RWPE2 (cell line): ENCODE data around the gene TRPV4.

Source experiments
- ATAC-seq: fragments of 200-7000 bp; cut with Tn5 transposase; 3 replicates; pipeline ENCODE4 v1.9.1; 2021; ENCODE audit warnings: low read depth
- DNase-seq: peaks from one replicate; pipeline ENCODE4 v3.0.0-alpha.2; 2020; ENCODE audit warnings: low spot score
- H3K27ac ChIP-seq: fragments of 450-650 bp; 2 replicates; pipeline ENCODE4 v1.5.1; 2017; ENCODE audit warnings: mild to moderate bottlenecking; ENCODE audit not compliant: poor library complexity, severe bottlenecking
- H3K27me3 ChIP-seq: fragments of 250-450 bp; sonication (Bioruptor Pico); 2 replicates; pipeline ENCODE4 v1.5.1; 2021; ENCODE audit warnings: mild to moderate bottlenecking, moderate library complexity; ENCODE audit not compliant: insufficient read depth, poor library complexity, severe bottlenecking
- H3K36me3 ChIP-seq: fragments of 250-450 bp; sonication (Bioruptor Pico); 2 replicates; pipeline ENCODE4 v1.5.1; 2020; ENCODE audit warnings: low read depth, mild to moderate bottlenecking, moderate library complexity
- H3K4me1 ChIP-seq: fragments of 250-450 bp; sonication (Bioruptor Pico); 2 replicates; pipeline ENCODE4 v1.5.1; 2021; ENCODE audit warnings: mild to moderate bottlenecking, moderate library complexity; ENCODE audit not compliant: insufficient read depth, poor library complexity, severe bottlenecking
- H3K4me3 ChIP-seq: fragments of 250-450 bp; sonication (Bioruptor Pico); 2 replicates; pipeline ENCODE4 v1.5.1; 2021; ENCODE audit warnings: mild to moderate bottlenecking, moderate library complexity; ENCODE audit not compliant: severe bottlenecking
- H3K9me3 ChIP-seq: fragments of 250-450 bp; sonication (Bioruptor Pico); 2 replicates; pipeline ENCODE4 v1.5.1; 2021; ENCODE audit warnings: mild to moderate bottlenecking, moderate library complexity; ENCODE audit not compliant: severe bottlenecking
- CTCF ChIP-seq: fragments of 450-650 bp; IDR thresholded peaks from one replicate; pipeline ENCODE4 v1.5.1; 2017; ENCODE audit warnings: mild to moderate bottlenecking, moderate library complexity; ENCODE audit not compliant: poor library complexity, severe bottlenecking

The TRPV4 gene

GRCh38 chr12:109768901-109769670 lies 64.1 kb downstream of the TRPV4 start:
- H3K27ac ChIP-seq, result no peak overlapping the region

GRCh38 chr12:109767991-109768900 lies 65.0 kb downstream of the TRPV4 start:
- no peaks in the 10 kb centered on the region for H3K9me3 ChIP-seq
- TF ChIP-seq CTCF, result no peak
- H3K4me1 ChIP-seq, result no peaks in the 10 kb centered on the region
- no peak overlapping the region for H3K27ac ChIP-seq
- H3K4me3 ChIP-seq, result no peak overlapping the region
- no peak for DNase-seq
- no peak for ATAC-seq
- no peaks in the 10 kb centered on the region for H3K27me3 ChIP-seq
- no peaks in the 10 kb centered on the region for H3K36me3 ChIP-seq

More at GRCh38 chr12:109768901-109769670, 64.1 kb downstream of the TRPV4 start:
- no peak for ATAC-seq
- no peak for DNase-seq
- Histone ChIP-seq H3K4me3 (no peak overlapping the region), H3K4me1 (peaks cover 3% of the 10 kb centered on the region), H3K36me3 (no peaks in the 10 kb centered on the region), H3K27me3 (no peaks in the 10 kb centered on the region), H3K9me3 (no peaks in the 10 kb centered on the region)
- no peak for TF ChIP-seq CTCF

- DNase-seq (no peak), ATAC-seq (no peak)
- H3K36me3 ChIP-seq, result no peaks in the 10 kb centered on the region
- H3K27me3 ChIP-seq, result no peaks in the 10 kb centered on the region
- TF ChIP-seq CTCF, result no peak
- H3K4me1 ChIP-seq, result no peaks in the 10 kb centered on the region
- H3K4me3 ChIP-seq, result no peak overlapping the region
- H3K9me3 ChIP-seq, result no peaks in the 10 kb centered on the region
- H3K27ac ChIP-seq, result no peak overlapping the region
Measured at GRCh38 chr12:109767456-109767855, 65.7 kb downstream of the TRPV4 start.

GRCh38 chr12:109766251-109766778 lies 66.9 kb downstream of the TRPV4 start:
- H3K4me3 ChIP-seq, result no peak overlapping the region
- no peak for DNase-seq
- H3K9me3 ChIP-seq, result no peaks in the 10 kb centered on the region
- ATAC-seq, result no peak
- TF ChIP-seq CTCF, result no peak
- H3K27me3 ChIP-seq, result no peaks in the 10 kb centered on the region
- no peaks in the 10 kb centered on the region for H3K36me3 ChIP-seq
- H3K4me1 ChIP-seq, result no peaks in the 10 kb centered on the region
- H3K27ac ChIP-seq, result no peak overlapping the region
